NCI-H526 treated with DMSO at 0.1 percent for 48 hours (cell line): ENCODE results near the gene SNX5.
"Not testable (repeated sequence)": the region's sequence is repeated elsewhere in the genome, so short reads cannot be mapped to it uniquely, and the experiment has no call there.

ENCODE experiments used
- DNase-seq: peaks from one replicate; lab custom pipeline; 2025; lab: John Stamatoyannopoulos, UW

The SNX5 gene

GRCh38 chr20:17960400-17960885 lies 8.2 kb downstream of the SNX5 start:
- DNase-seq = not testable (repeated sequence)

GRCh38 chr20:17959257-17959627 lies 9.4 kb downstream of the SNX5 start:
- no peak for DNase-seq

- no peak for DNase-seq
Observed at GRCh38 chr20:17958373-17959256, 10.0 kb downstream of the SNX5 start.

- DNase-seq = no peak
Observed at GRCh38 chr20:17957505-17958363, 10.9 kb downstream of the SNX5 start.

- no peak for DNase-seq
Observed at GRCh38 chr20:17956099-17956685, 12.4 kb downstream of the SNX5 start.

GRCh38 chr20:17955302-17955701 lies 13.3 kb downstream of the SNX5 start:
- DNase-seq = no peak

- no peak for DNase-seq
Observed at GRCh38 chr20:17953935-17954334, 14.7 kb downstream of the SNX5 start.

GRCh38 chr20:17952692-17953684 lies 15.6 kb downstream of the SNX5 start:
- DNase-seq = no peak

GRCh38 chr20:17951323-17951722 lies 17.3 kb downstream of the SNX5 start:
- DNase-seq = no peak

GRCh38 chr20:17950670-17951069 lies 17.9 kb downstream of the SNX5 start:
- no peak for DNase-seq

- DNase-seq = no peak
Observed at GRCh38 chr20:17949899-17950298, 18.7 kb downstream of the SNX5 start.

- DNase-seq = no peak
Observed at GRCh38 chr20:17948442-17948841, 20.2 kb downstream of the SNX5 start.

GRCh38 chr20:17947474-17947815 lies 21.1 kb downstream of the SNX5 start:
- DNase-seq = no peak

GRCh38 chr20:17946572-17947473 lies 21.8 kb downstream of the SNX5 start:
- DNase-seq = no peak

GRCh38 chr20:17946040-17946439 lies 22.6 kb downstream of the SNX5 start:
- no peak for DNase-seq

- DNase-seq = no peak
Observed at GRCh38 chr20:17944854-17945474, 23.6 kb downstream of the SNX5 start.

- DNase-seq = peak; percentile 84
Observed at GRCh38 chr20:17943343-17943742, 25.3 kb downstream of the SNX5 start.

GRCh38 chr20:17941826-17942196 lies 26.8 kb downstream of the SNX5 start:
- DNase-seq = no peak

- DNase-seq = no peak
Observed at GRCh38 chr20:17941087-17941825, 27.3 kb downstream of the SNX5 start.
